Lung (tissue), 12 donors: ENCODE results near the gene TFCP2L1. TPM values are rescaled to one million over a fixed set of nuclear protein-coding genes. Genes with fewer than 3 reads are reported as not detected.

ENCODE experiments used
- ATAC-seq: fragments of 200-7000 bp; cut with Tn5 transposase; one replicate; pipeline ENCODE4 v1.9.1; 2020; ENCODE audit warnings: moderate number of reproducible peaks; ENCODE audit not compliant: insufficient read depth, low FRiP score
- DNase-seq, 3 donors: peaks; one replicate each; pipeline ENCODE4 v3.0.0-alpha.2; 2013 to 2017
- H3K27ac ChIP-seq, 2 donors: one replicate each; pipeline ENCODE4 v1.5.1; 2013; ENCODE audit warnings: mild to moderate bottlenecking in 2 of 2, moderate library complexity in 2 of 2, control low read depth in 1 of 2, inconsistent platforms in 1 of 2, low read depth in 1 of 2, low read length in 1 of 2
- H3K27me3 ChIP-seq, 3 donors: one replicate each; pipeline ENCODE4 v1.5.1; 2013; ENCODE audit warnings: low read length in 2 of 3; ENCODE audit not compliant: control insufficient read depth in 3 of 3, insufficient read depth in 3 of 3
- H3K36me3 ChIP-seq, 4 donors: one replicate each; pipeline ENCODE4 v1.5.1; 2013; ENCODE audit warnings: low read length in 4 of 4, mild to moderate bottlenecking in 1 of 4, moderate library complexity in 1 of 4; ENCODE audit not compliant: control insufficient read depth in 4 of 4, insufficient read depth in 4 of 4
- H3K4me1 ChIP-seq, 5 donors: one replicate each; pipeline ENCODE4 v1.5.1; 2013; ENCODE audit warnings: low read length in 5 of 5, mild to moderate bottlenecking in 2 of 5, moderate library complexity in 1 of 5; ENCODE audit not compliant: control insufficient read depth in 5 of 5, insufficient read depth in 5 of 5
- H3K4me3 ChIP-seq: one replicate; pipeline ENCODE4 v1.5.1; 2013; ENCODE audit warnings: mild to moderate bottlenecking, control low read depth, moderate library complexity
- H3K9ac ChIP-seq, 2 donors: one replicate each; pipeline ENCODE4 v1.5.1; 2013; ENCODE audit warnings: low read length in 2 of 2, control low read depth in 1 of 2; ENCODE audit not compliant: insufficient read depth in 1 of 2
- H3K9me3 ChIP-seq, 4 donors: one replicate each; pipeline ENCODE4 v1.5.1; 2013; ENCODE audit warnings: low read length in 3 of 4, mild to moderate bottlenecking in 1 of 4, moderate library complexity in 1 of 4; ENCODE audit not compliant: control insufficient read depth in 4 of 4, insufficient read depth in 3 of 4
- WGBS, 2 donors: extraction: QIAGEN DNeasy Blood & Tissue Kit; methylation state at CpG; one replicate each; pipeline ENCODE4 v1.1.7; 2013; 5-methylcytosine and 5-hydroxymethylcytosine counted together
- polyA plus RNA-seq, 2 donors: library from polyadenylated mRNA; stranded (reverse); fragments of 200-250 nt; gene quantifications; one replicate each; pipeline ENCODE4 v1.2.1, GENCODE V29; 2013
- total RNA-seq, 2 donors: library from RNA; depleted of rRNA in 1 of 2; stranded (reverse); fragments of >200 nt in 1 of 2; gene quantifications; one replicate each; pipeline ENCODE4 v1.2.1, GENCODE V29; 2014 to 2021
- TF ChIP-seq, protein P1 (sequence below): IDR thresholded peaks from 2 replicates; pipeline ENCODE4 v1.5.1; 2012; ENCODE audit warnings: mild to moderate bottlenecking; ENCODE audit errors: control extremely low read depth, extremely low read depth
- donor health status: control.
- donor health status: control.
- donor health status: Bipolar disorder and iron deficiency.
- donor health status: healthy.
- donor health status: DM: yes; HTN: yes; CAD: no.

TFCP2L1 gene
- total and polyA plus RNA-seq, 4 donors, result 2.8 to 36.1 (median 6.7) TPM

DNA sequence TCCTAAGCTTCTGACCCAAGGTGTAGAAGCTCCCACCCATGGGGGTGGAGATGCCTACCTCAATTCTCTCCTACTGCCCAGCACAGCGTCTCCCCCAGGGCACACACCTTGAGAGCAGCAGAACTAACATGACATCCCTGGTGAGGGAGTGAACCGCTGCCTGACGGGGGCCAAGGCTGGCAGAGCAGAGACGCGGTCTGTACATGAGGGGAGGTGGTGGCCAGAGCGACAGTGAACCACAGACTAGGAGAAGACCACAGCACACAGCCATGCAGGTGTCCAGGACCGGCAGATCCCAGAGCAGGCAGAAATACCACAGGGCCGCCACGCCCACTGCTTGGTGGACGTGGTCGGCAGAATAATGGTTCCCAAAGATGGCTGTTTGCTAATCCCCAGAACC, 40.4 kb downstream of the TFCP2L1 start:
- ATAC-seq (no peak), DNase-seq (no peak)
- Histone ChIP-seq H3K4me1 (no peaks in the 10 kb centered on the region), H3K9ac (no peak overlapping the region), H3K9me3 (no peaks in the 10 kb centered on the region), H3K36me3 (peaks cover 0 to 4% (median 0%) of the 10 kb centered on the region in 4 donors), H3K27me3 (peaks cover 0 to 4% (median 0%) of the 10 kb centered on the region in 3 donors), H3K4me3 (no peak overlapping the region), H3K27ac (no peak overlapping the region)
- TF ChIP-seq, protein P1, sequence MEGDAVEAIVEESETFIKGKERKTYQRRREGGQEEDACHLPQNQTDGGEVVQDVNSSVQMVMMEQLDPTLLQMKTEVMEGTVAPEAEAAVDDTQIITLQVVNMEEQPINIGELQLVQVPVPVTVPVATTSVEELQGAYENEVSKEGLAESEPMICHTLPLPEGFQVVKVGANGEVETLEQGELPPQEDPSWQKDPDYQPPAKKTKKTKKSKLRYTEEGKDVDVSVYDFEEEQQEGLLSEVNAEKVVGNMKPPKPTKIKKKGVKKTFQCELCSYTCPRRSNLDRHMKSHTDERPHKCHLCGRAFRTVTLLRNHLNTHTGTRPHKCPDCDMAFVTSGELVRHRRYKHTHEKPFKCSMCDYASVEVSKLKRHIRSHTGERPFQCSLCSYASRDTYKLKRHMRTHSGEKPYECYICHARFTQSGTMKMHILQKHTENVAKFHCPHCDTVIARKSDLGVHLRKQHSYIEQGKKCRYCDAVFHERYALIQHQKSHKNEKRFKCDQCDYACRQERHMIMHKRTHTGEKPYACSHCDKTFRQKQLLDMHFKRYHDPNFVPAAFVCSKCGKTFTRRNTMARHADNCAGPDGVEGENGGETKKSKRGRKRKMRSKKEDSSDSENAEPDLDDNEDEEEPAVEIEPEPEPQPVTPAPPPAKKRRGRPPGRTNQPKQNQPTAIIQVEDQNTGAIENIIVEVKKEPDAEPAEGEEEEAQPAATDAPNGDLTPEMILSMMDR, result no peak
- 85 to 94% methylated on average over 11 of the region's 11 CpGs for WGBS, 2 donors

DNA sequence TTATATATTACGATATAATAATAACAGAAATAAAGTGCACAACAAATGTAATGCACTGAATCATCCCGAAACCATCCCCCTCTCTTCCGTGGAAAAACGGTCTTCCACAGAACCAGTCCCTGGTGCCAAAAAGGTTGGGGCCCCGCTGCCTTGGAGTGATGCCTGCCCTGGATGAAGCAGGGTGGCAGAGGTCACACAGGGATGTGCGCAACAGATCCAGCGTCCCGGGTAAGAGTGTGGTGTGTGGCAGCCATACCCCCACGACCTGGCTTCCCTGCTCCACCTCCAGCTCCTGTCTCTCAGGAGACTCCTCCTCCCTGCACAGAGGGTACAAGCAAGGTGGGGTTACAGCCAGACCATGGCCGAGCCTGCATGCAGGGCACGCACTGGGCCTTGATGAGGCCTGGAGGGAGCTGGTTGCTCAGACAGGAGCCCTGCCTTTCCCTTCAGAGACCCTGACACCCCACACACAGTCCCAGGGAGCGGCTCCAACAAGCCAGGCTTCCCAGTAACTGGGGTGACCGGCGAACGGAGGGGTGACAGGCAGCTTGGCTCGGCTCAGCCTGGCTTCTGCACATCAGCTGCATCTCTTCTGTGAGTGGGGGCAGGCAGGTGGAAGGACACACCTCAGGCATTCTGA, 41.1 kb downstream of the TFCP2L1 start:
- Histone ChIP-seq H3K9me3 (no peaks in the 10 kb centered on the region), H3K36me3 (peaks cover 0 to 4% (median 0%) of the 10 kb centered on the region in 4 donors), H3K27ac (no peak overlapping the region), H3K27me3 (peaks cover 0 to 4% (median 0%) of the 10 kb centered on the region in 3 donors), H3K9ac (no peak overlapping the region), H3K4me1 (no peaks in the 10 kb centered on the region), H3K4me3 (no peak overlapping the region)
- ATAC-seq (peak; percentile 27), DNase-seq (no peak)
- TF ChIP-seq, protein P1, result no peak
- 89 to 90% methylated on average over 16 of the region's 16 CpGs for WGBS, 2 donors

DNA sequence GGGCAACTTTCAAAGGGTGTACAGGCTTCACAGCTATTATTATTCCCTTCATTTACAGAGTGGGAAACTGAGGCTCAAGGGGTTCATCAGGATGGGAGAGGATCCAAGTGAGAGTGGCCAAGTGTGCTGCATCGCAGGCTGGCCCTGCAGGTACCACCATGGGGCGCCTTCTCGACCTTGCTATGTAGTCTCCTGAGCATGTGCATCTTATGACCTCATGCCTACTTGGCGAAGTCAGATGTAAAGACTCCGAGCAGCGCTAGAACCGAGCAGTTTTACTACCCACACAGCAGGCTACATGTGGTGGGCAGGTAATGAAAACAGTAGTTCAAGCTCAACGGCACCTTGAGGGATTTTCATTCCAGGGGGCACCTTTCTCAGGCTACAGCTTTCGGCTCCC, 42.0 kb downstream of the TFCP2L1 start:
- Histone ChIP-seq H3K9me3 (no peaks in the 10 kb centered on the region), H3K4me3 (no peak overlapping the region), H3K36me3 (peaks cover 0 to 3% (median 0%) of the 10 kb centered on the region in 4 donors), H3K27ac (no peak overlapping the region), H3K4me1 (no peaks in the 10 kb centered on the region), H3K9ac (no peak overlapping the region), H3K27me3 (peaks cover 0 to 4% (median 0%) of the 10 kb centered on the region in 3 donors)
- ATAC-seq (no peak), DNase-seq (no peak)
- WGBS, 2 donors, result 91 to 93% methylated on average over 9 of the region's 9 CpGs
- TF ChIP-seq, protein P1, result no peak
